Vagina (tissue), 2 donors: Measurements from ENCODE around the gene TENT5C.

Experiments used
- CTCF ChIP-seq, 3 experiments: fragments of 450-650 bp in 2 of 3; fragments of 200-600 bp in 1 of 3; sonication (generic) in 1 of 3; IDR thresholded peaks; one replicate each; pipeline ENCODE4 v1.5.1; 2017 to 2019; ENCODE audit warnings: antibody characterized with exemption in 3 of 3, mild to moderate bottlenecking in 2 of 3, moderate library complexity in 2 of 3
- POLR2A ChIP-seq, 2 donors: fragments of 450-650 bp; IDR thresholded peaks; one replicate each; pipeline ENCODE4 v1.6.1; 2017; ENCODE audit warnings: antibody characterized with exemption in 2 of 2, mild to moderate bottlenecking in 2 of 2, moderate library complexity in 2 of 2
- POLR2AphosphoS5 ChIP-seq, 2 donors: sonication (generic); formaldehyde crosslinking; IDR thresholded peaks; one replicate each; pipeline ENCODE4 v1.9.0; 2017; ENCODE audit warnings: antibody characterized with exemption in 2 of 2, mild to moderate bottlenecking in 2 of 2, low read depth in 1 of 2; ENCODE audit not compliant: insufficient read depth in 1 of 2

GRCh38 chr1:117658676-117659075 lies 52.8 kb downstream of the TENT5C start:
- TF ChIP-seq POLR2A (IDR thresholded peaks at IDR 0.05) (no peak), CTCF (IDR thresholded peaks at IDR 0.05) (no peak), POLR2AphosphoS5 (IDR thresholded peaks at IDR 0.05; ENCODE audit: insufficient read depth in 1 of 2, low read depth in 1 of 2) (peak in 1 of 2 donors; percentile 28)
